Stimulated activated naive CD8-positive, alpha-beta T cell treated with anti-CD3 and anti-CD28 coated beads, Interleukin-15, amount 100 ng/mL, for 72 hours (primary cell): Measurements from ENCODE around the gene ACSM6.

Experiments
- ATAC-seq: fragments of 150-1000 bp; cut with Tn5 transposase; 2 replicates; pipeline ENCODE4 v1.10.0; 2021; ENCODE audit warnings: mild to moderate bottlenecking, moderate library complexity
- DNase-seq, 2 donors: peaks; one replicate each; pipeline ENCODE4 v3.0.0; 2021 to 2022
- H3K27ac Mint-ChIP-seq, 2 donors: one replicate each; pipeline ENCODE4 v1.8.0; 2022; ENCODE audit warnings: mild to moderate bottlenecking in 2 of 2, mixed read lengths in 2 of 2, moderate library complexity in 2 of 2
- H3K27me3 Mint-ChIP-seq: one replicate; pipeline ENCODE4 v1.8.0; 2022; ENCODE audit warnings: mixed read lengths
- H3K4me1 Mint-ChIP-seq: one replicate; pipeline ENCODE4 v1.8.0; 2022; ENCODE audit warnings: mild to moderate bottlenecking, mixed read lengths
- H3K4me3 Mint-ChIP-seq, 2 donors: one replicate each; pipeline ENCODE4 v1.8.0; 2022; ENCODE audit warnings: mild to moderate bottlenecking in 2 of 2, mixed read lengths in 2 of 2, moderate library complexity in 1 of 2
- H3K9me3 Mint-ChIP-seq, 2 donors: one replicate each; pipeline ENCODE4 v1.8.0; 2022; ENCODE audit warnings: mixed read lengths in 2 of 2

Gene ACSM6

DNA sequence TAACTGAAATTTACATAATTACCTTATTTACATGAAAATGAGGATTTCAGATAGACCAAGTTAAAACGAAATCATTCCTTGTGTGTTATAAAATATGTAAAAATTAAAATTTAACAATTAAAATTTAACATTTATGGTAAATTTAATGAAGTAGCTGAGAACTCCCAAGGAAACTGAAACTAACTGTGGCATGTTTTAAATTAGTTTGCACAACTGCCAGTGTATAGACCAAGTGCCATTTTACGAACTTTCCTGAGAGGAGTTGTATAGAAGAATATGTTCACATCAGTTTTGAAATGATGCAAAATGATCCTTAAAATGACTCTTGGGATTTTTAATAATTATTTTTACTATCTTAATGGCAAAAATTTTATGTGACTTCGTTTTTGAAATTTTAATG lies 73.2 kb downstream of the ACSM6 start:
- no peaks in the 10 kb centered on the region for H3K4me1 Mint-ChIP-seq
- no peak overlapping the region for H3K27ac Mint-ChIP-seq
- DNase-seq = no peak

GRCh38 chr10:95268438-95268837 lies 74.4 kb downstream of the ACSM6 start:
- no peak overlapping the region for H3K4me3 Mint-ChIP-seq
- no peak overlapping the region for H3K27ac Mint-ChIP-seq

More for the DNA sequence above, 73.2 kb downstream of the ACSM6 start:
- no peak overlapping the region for H3K4me3 Mint-ChIP-seq
- ATAC-seq = no peak
- peaks cover 21% of the 10 kb centered on the region for H3K27me3 Mint-ChIP-seq
- no peaks in the 10 kb centered on the region for H3K9me3 Mint-ChIP-seq

DNA sequence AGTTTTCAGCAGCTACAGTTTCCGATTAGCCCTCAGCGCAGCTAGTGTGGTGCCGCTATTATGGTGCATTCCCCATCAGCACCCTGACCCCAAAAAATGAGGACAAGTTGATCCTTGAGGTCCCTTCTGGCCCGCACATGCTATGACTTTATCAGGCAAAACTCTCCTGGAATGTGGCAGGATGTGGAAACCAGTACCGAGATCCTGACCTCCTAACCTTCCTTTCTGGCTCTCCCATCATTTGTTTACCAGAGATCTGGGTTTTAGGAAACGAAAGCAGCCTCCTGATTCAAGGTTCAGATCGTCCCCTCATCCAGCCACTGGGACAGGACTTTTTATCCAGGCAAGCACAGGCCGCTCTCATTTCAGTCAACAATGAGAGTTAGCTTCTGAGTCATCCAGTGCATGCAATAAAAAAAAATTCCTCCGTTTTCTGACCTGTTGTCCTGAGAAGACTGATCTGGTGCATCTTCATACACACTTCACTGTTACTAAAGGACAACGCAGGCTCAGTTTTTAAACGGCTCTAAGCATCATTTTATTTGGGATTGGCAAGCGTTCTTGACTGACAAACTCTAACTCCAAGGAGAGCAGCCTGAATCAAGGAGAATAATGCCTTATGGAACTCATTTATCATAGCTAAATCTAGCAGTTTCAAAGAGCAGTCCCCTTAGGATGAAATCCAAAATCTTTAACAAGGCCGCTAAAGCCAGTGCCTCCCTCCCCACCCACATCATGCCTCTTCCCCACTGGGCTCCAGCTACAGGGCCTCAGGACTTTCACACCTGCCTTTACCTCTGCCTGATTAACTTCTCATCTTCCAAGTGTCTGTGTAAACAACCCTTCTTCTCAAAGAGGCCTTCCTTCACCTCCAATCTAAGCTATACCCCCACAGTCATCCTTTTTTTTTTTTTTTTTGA lies 79.6 kb downstream of the ACSM6 start:
- ATAC-seq (no peak), DNase-seq (no peak)
- Mint-ChIP-seq H3K9me3 (no peaks in the 10 kb centered on the region), H3K4me3 (no peak overlapping the region), H3K4me1 (no peaks in the 10 kb centered on the region), H3K27ac (no peak overlapping the region), H3K27me3 (peaks cover 12% of the 10 kb centered on the region)

More at GRCh38 chr10:95268438-95268837, 74.4 kb downstream of the ACSM6 start:
- Mint-ChIP-seq H3K9me3 (no peaks in the 10 kb centered on the region), H3K4me1 (no peaks in the 10 kb centered on the region), H3K27me3 (peaks cover 15% of the 10 kb centered on the region)
- DNase-seq (no peak), ATAC-seq (no peak)

DNA sequence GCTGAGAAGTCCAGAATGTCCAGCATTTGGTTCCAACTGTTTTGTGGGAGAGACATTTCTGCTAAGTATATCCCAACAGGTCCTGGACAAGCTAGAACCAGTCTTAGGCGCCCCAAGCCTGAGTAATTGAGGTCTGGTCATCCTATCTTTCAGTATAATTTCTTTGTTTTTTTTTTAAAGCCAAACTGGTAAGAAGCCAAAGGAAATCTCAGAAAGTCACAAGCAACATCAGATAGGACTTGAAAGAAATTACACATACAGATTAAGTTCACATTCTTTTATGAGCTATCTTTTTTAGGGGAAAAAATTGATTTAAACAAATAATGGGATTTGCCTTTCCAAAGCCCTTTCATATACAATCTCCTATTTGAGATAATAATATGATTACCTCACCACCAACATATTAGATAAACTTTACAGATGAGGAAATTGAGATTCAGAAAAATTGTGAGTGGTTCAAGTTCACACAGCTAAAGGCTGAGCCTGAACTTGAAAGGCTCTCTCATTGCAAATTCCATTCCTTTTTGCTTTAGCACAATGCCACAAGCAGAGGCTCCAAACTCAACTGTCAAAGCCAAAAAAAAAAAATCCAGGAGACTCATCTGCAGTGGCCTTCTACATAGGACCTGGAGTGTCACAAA lies 81.8 kb downstream of the ACSM6 start:
- Mint-ChIP-seq H3K9me3 (no peaks in the 10 kb centered on the region), H3K4me3 (no peak overlapping the region), H3K4me1 (no peaks in the 10 kb centered on the region), H3K27ac (no peak overlapping the region), H3K27me3 (peaks cover 7% of the 10 kb centered on the region)
- ATAC-seq = no peak
- DNase-seq = no peak

DNA sequence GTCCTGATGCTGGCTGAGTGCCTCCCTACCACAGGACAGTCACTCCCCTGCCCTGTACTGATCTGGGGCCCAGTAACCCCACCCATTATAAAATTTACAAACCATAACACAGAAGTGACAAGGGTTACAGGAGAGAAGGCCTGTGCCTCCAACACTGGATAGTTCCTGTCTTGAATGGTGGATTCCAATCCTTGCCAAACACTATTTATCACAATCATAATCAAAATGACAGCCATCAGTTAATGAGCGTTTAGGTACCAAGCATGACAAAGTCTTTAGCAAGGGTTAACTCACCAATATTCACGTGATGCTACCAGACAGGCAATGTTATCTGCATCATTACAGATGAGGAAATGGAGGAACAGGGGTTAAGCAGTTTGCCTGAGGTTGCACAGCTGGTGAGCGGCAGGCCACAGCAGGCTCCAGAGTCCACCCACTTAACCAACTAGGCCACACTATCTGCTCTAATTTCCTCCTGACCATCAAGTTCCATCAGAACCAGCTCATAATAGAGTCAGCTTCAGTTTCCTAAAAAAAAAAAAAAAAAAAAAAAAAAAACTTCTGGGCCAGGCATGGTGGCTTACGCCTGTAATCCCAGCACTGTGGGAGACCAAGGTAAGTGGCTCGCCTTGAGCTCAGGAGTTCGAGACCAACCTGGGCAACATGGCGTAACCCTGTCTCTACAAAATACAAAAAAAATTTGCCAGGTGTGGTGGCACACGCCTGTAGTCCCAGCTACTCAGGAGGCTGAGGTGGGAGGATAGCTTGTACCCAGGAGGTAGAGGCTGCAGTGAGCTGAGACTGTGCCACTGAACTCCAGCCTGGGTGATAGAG lies 82.5 kb downstream of the ACSM6 start:
- no peaks in the 10 kb centered on the region for H3K9me3 Mint-ChIP-seq
- H3K27ac Mint-ChIP-seq = no peak overlapping the region
- ATAC-seq = no peak
- H3K27me3 Mint-ChIP-seq = peaks cover 7% of the 10 kb centered on the region
- no peak for DNase-seq
- H3K4me3 Mint-ChIP-seq = no peak overlapping the region
- H3K4me1 Mint-ChIP-seq = no peaks in the 10 kb centered on the region

DNA sequence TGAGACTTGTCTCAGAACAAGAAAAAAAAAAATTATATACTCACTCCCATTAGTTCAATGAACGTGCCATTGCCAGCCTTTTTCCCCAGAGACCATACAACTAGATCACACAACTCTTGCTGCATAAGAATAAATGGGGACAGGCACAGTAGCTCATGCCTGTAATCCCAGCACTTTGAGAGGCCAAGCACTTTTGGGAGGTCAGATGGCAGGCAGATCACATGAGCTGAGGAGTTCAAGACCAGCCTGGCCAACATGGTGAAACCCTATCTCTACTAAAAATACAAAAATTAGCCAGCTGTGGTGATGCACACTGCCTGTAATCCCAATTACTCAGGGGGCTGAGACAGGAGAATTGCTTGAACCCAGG lies 83.1 kb downstream of the ACSM6 start:
- H3K9me3 Mint-ChIP-seq = no peaks in the 10 kb centered on the region
- ATAC-seq (no peak), DNase-seq (no peak)
- H3K27ac Mint-ChIP-seq = no peak overlapping the region
- H3K4me3 Mint-ChIP-seq = no peak overlapping the region
- H3K27me3 Mint-ChIP-seq = peaks cover 7% of the 10 kb centered on the region
- H3K4me1 Mint-ChIP-seq = no peaks in the 10 kb centered on the region

- H3K4me3 Mint-ChIP-seq = no peak overlapping the region
- DNase-seq = no peak
- no peaks in the 10 kb centered on the region for H3K4me1 Mint-ChIP-seq
- H3K27ac Mint-ChIP-seq = no peak overlapping the region
- H3K27me3 Mint-ChIP-seq = peaks cover 7% of the 10 kb centered on the region
- ATAC-seq = no peak
- H3K9me3 Mint-ChIP-seq = no peaks in the 10 kb centered on the region
Observed at GRCh38 chr10:95277614-95278013, 83.6 kb downstream of the ACSM6 start.
